Measurements from ENCODE around the gene THAP7. TPM values are rescaled to one million over a fixed set of nuclear protein-coding genes. Genes with fewer than 3 reads are reported as not detected.

The THAP7 gene
- total and polyA plus RNA-seq, 2 of the 13 experiments (the other 11 are each of a cell fraction or from before 2014, with no cell fraction given) = 13.0 to 25.5 TPM

GRCh38 chr22:20981787-20982562 is 19.9 kb downstream of the THAP7 start, which contains the start of gene LZTR1 (continued):
- TF ChIP-seq CAMTA2 (CRISPR knock-in tag; IDR thresholded peaks at IDR 0.05; ENCODE audit: borderline replicate concordance) = peak; percentile 93
- TF ChIP-seq MLX (CRISPR knock-in tag; IDR thresholded peaks at IDR 0.05) = 0 out of 2 replicates have a peak, but pooled peaks have one; percentile 13
- TF ChIP-seq HNRNPUL1 (IDR thresholded peaks at IDR 0.05; ENCODE audit: low read depth, low read length) = no peak
- TF ChIP-seq THYN1 (CRISPR knock-in tag; IDR thresholded peaks at IDR 0.05; ENCODE audit: borderline replicate concordance, low read depth) = no peak
- no peak for TF ChIP-seq NR2F1 (CRISPR knock-in tag; IDR thresholded peaks at IDR 0.05)
- TF ChIP-seq ADNP (CRISPR knock-in tag; IDR thresholded peaks at IDR 0.05) = no peak
- peak; percentile 80; the same call in 1 of the 2 replicates for TF ChIP-seq ZFAT (CRISPR knock-in tag; conservative IDR thresholded peaks at IDR 0.05)
- no peak for TF ChIP-seq MBNL3 (CRISPR knock-in tag; conservative IDR thresholded peaks at IDR 0.05)
- no peak for TF ChIP-seq FOXA1 (IDR thresholded peaks at IDR 0.05)
- TF ChIP-seq FOXA1 (CRISPR knock-in tag; IDR thresholded peaks at IDR 0.05) = 0 out of 2 replicates have a peak, but pooled peaks have one; percentile 34
- TF ChIP-seq ZNF431 (CRISPR knock-in tag; IDR thresholded peaks at IDR 0.05; ENCODE audit: borderline replicate concordance, low read depth) = peak; percentile 45; the same call in 1 of the 2 replicates
- TF ChIP-seq ZNF556 (CRISPR knock-in tag; IDR thresholded peaks at IDR 0.05; ENCODE audit: borderline replicate concordance) = peak; percentile 77; the same call in 1 of the 2 replicates
- no peak for TF ChIP-seq HNF4G (IDR thresholded peaks at IDR 0.05; ENCODE audit: borderline replicate concordance, low read depth, low read length)
- peak; percentile 55; the same call in 1 of the 2 replicates for TF ChIP-seq HNF4G (CRISPR knock-in tag; IDR thresholded peaks at IDR 0.05; ENCODE audit: borderline replicate concordance, low read depth)
- TF ChIP-seq PRPF4 (IDR thresholded peaks at IDR 0.05; ENCODE audit: low read depth, low read length, poor library complexity, severe bottlenecking) = no peak
- no peak for TF ChIP-seq TRAFD1 (CRISPR knock-in tag; IDR thresholded peaks at IDR 0.05; ENCODE audit: borderline replicate concordance)
- TF ChIP-seq CENPT (CRISPR knock-in tag; IDR thresholded peaks at IDR 0.05; ENCODE audit: low read depth) = no peak
- peak; percentile 54; the same call in 1 of the 2 replicates for TF ChIP-seq ZNF367 (CRISPR knock-in tag; IDR thresholded peaks at IDR 0.05; ENCODE audit: borderline replicate concordance)
- TF ChIP-seq THAP7 (CRISPR knock-in tag; IDR thresholded peaks at IDR 0.05) = peak; percentile 95
- TF ChIP-seq NCOA5 (CRISPR knock-in tag; IDR thresholded peaks at IDR 0.05) = peak; percentile 82; the same call in 1 of the 2 replicates
- TF ChIP-seq MTF1 (CRISPR knock-in tag; IDR thresholded peaks at IDR 0.05) = peak; percentile 90
- TF ChIP-seq MAFK (conservative IDR thresholded peaks at IDR 0.05 in 1 of 2, IDR thresholded peaks at IDR 0.05 in 1 of 2; ENCODE audit: low read length in 2 of 2) = no peak
- TF ChIP-seq ZNF282 (IDR thresholded peaks at IDR 0.05; ENCODE audit: partially characterized antibody) = no peak
- TF ChIP-seq ZNF101 (CRISPR knock-in tag; IDR thresholded peaks at IDR 0.05; ENCODE audit: borderline replicate concordance, low read depth) = 0 out of 2 replicates have a peak, but pooled peaks have one; percentile 66
- TF ChIP-seq YEATS4 (CRISPR knock-in tag; IDR thresholded peaks at IDR 0.05; ENCODE audit: borderline replicate concordance) = peak; percentile 98
- TF ChIP-seq ZNF343 (CRISPR knock-in tag; IDR thresholded peaks at IDR 0.05) = peak; percentile 89; the same call in 1 of the 2 replicates
- no peak for TF ChIP-seq NPAS2 (CRISPR knock-in tag; IDR thresholded peaks at IDR 0.05; ENCODE audit: borderline replicate concordance)
- peak; percentile 80 for TF ChIP-seq HCFC1 (IDR thresholded peaks at IDR 0.05; ENCODE audit: low read depth, low read length)
